ENCODE results near the gene INSR.

INSR gene

DNA sequence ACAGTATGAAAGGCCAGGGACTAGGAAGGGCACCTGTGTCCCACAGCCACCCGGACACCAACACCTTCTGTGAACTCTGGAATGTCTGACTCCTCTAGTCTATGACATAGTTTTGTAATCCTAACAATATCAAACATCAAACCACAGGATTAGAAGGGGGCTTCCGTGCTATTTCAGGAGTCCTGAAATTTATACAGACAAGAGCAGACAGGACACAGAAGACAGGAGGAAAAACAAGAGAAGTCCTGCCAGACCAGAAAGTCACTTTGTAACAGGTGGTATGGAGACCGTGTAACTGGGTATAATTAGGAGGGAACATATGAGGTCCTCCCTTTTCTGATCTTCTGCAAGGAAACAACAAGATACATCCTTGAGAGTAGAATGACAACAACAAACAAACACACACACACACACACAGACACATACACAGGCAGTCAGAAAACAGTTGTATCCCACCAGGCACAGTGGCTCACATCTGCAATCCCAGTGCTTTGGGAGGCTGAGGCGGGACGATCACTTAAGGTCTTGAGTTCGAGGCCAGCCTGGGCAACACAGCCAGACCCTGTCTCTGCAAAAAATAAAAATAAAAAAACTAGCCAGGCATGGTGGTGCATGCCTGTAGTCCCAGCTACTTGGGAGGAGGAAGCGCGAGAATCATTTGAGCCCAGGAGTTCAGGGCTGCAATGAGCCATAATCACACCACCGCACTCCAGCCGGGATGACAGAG, 13.1 kb downstream of the INSR start:
- DNase-seq (ENCODE audit: low spot score in 2 of 2) (no peak), ATAC-seq (ENCODE audit: low read depth) (no peak)
- no peak overlapping the region for H3K4me3 Mint-ChIP-seq
- peaks cover 5% of the 10 kb centered on the region for H3K4me1 Mint-ChIP-seq
- H3K27me3 Mint-ChIP-seq: peaks cover 5% of the 10 kb centered on the region
- no peaks in the 10 kb centered on the region for H3K36me3 Mint-ChIP-seq
- H3K9me3 Mint-ChIP-seq: no peaks in the 10 kb centered on the region
- no peak overlapping the region for H3K27ac Mint-ChIP-seq

DNA sequence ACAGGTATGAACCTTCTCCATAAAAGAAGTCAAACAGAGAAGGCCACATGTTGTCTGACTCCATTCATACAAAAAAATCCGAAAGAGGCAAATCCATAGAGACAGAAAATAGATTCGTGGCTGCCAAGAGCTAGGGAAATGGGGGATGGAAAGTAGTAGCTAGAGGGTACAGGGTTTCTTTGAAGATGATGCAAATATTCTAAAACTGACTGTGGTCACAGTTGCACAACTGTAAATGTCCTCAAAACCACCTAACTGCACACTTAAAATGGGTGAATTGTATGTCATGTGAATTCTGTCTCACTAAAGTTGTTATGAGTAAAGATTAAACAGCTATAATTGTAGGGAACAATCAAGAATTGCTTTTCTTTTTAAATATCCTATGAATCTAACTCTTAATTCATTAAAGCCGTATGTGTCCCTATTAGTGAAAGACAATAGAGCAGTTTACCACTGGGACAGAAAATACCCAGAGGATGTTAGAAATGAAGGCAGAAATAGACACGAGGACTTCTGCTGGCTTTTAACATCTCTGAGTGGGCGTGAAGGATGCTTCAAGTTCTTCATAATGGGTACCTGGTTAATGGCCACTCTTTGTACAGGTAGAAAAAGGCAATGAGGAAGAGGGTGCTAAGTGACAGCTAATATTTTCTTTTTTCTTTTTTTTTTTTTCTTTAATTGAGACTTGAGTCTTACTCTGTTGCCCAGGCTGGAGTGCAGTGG, 21.2 kb downstream of the INSR start:
- DNase-seq (ENCODE audit: low spot score in 2 of 2) (no peak), ATAC-seq (ENCODE audit: low read depth) (peak; percentile 72)
- peaks cover 1% of the 10 kb centered on the region for H3K27me3 Mint-ChIP-seq
- peaks cover 12% of the 10 kb centered on the region for H3K4me1 Mint-ChIP-seq
- peak overlapping the region; percentile 5 for H3K27ac Mint-ChIP-seq
- H3K9me3 Mint-ChIP-seq: no peaks in the 10 kb centered on the region
- H3K4me3 Mint-ChIP-seq: no peak overlapping the region
- peaks cover 4% of the 10 kb centered on the region for H3K36me3 Mint-ChIP-seq

- Mint-ChIP-seq H3K27ac (no peak overlapping the region), H3K36me3 (peaks cover 8% of the 10 kb centered on the region), H3K4me3 (no peak overlapping the region), H3K27me3 (peaks cover 4% of the 10 kb centered on the region), H3K9me3 (no peaks in the 10 kb centered on the region), H3K4me1 (peaks cover 15% of the 10 kb centered on the region)
- DNase-seq (ENCODE audit: low spot score in 2 of 2) (no peak), ATAC-seq (ENCODE audit: low read depth) (no peak)
These were observed 25.5 kb downstream of the INSR start for GRCh38 chr19:7268705-7269098.

DNA sequence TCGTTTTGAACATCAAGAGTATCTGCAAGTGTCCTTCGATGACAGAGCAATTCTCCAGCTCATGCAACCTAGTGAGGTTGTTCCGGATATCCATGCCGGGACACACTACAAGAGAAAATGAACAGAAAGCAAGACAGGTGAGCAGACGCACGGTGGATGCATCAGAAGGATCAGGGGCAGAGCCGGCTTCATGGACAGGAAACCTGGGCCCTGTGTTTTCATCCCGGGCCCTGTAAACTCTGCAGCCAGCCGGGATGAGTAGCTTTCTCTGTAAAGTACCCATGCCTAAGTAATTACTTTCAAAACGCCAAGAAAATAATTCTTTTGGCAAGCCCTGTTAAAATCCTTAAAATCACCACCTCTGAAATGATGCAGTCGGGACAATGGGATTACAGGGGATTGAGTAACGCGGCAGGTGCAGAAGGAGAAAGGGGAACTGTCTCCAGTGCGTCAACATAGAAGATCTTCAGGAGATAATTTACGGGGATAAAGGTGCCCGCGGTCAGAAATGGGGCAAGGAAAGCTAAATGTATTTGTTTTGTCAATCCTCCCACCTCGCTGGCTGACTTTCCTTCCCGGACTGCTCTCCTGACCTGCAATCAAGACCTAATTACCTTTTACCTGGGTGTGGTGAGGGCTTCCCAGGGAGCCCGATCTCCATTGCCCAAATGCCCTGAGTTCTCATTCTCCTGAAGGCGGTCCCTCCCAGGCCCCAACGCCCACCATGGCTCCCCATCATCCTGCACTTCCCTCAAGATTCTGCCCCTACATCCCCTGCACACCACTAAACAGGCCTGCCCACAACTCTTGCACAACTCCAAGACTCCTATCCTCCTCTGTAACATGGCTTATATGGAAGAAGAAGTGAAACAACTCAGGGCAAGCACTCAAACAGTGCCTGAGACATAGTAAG, 26.2 kb downstream of the INSR start:
- no peak for DNase-seq (ENCODE audit: low spot score in 2 of 2)
- H3K9me3 Mint-ChIP-seq: no peaks in the 10 kb centered on the region

DNA sequence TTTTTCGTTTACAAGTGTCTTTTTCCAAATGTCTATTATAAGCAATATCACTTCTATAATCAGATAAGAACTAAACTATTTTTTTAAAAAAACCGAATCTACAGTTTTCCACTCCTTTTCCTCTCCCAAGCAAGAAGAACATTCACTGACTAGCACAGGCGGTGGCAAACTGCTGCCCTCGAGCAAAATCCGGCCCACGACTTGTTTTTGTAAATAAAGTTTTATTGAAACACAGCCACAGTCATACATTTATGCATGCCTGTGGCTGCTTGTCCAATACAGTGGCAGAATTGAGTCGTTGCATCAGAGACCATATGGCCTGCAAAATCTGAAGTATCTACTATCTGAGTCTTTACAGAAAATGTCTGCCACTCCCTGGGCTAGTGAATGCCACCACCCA, 27.4 kb downstream of the INSR start:
- H3K27me3 Mint-ChIP-seq: peaks cover 6% of the 10 kb centered on the region
- H3K36me3 Mint-ChIP-seq: peaks cover 8% of the 10 kb centered on the region
- no peaks in the 10 kb centered on the region for H3K9me3 Mint-ChIP-seq
- no peak overlapping the region for H3K4me3 Mint-ChIP-seq
- H3K27ac Mint-ChIP-seq: no peak overlapping the region
- DNase-seq (ENCODE audit: low spot score in 2 of 2) (no peak), ATAC-seq (ENCODE audit: low read depth) (no peak)
- H3K4me1 Mint-ChIP-seq: peaks cover 8% of the 10 kb centered on the region

More for the DNA sequence above, 26.2 kb downstream of the INSR start:
- Mint-ChIP-seq H3K27ac (no peak overlapping the region), H3K4me3 (no peak overlapping the region), H3K36me3 (peaks cover 6% of the 10 kb centered on the region), H3K4me1 (peaks cover 13% of the 10 kb centered on the region), H3K27me3 (peaks cover 4% of the 10 kb centered on the region)
- ATAC-seq (ENCODE audit: low read depth): no peak

- Mint-ChIP-seq H3K27ac (no peak overlapping the region), H3K36me3 (peaks cover 8% of the 10 kb centered on the region), H3K27me3 (peaks cover 8% of the 10 kb centered on the region), H3K4me1 (peaks cover 10% of the 10 kb centered on the region), H3K9me3 (no peaks in the 10 kb centered on the region), H3K4me3 (no peak overlapping the region)
- ATAC-seq (ENCODE audit: low read depth): no peak
- no peak for DNase-seq (ENCODE audit: low spot score in 2 of 2)
These were observed 28.3 kb downstream of the INSR start for GRCh38 chr19:7265963-7266362.

GRCh38 chr19:7264858-7265257, 29.4 kb downstream of the INSR start:
- peaks cover 8% of the 10 kb centered on the region for H3K36me3 Mint-ChIP-seq
- ATAC-seq (ENCODE audit: low read depth) (no peak), DNase-seq (ENCODE audit: low spot score in 2 of 2) (no peak)
- H3K27me3 Mint-ChIP-seq: peaks cover 9% of the 10 kb centered on the region
- no peak overlapping the region for H3K27ac Mint-ChIP-seq
- H3K4me3 Mint-ChIP-seq: no peak overlapping the region
- H3K4me1 Mint-ChIP-seq: peaks cover 10% of the 10 kb centered on the region
- no peaks in the 10 kb centered on the region for H3K9me3 Mint-ChIP-seq

- no peak overlapping the region for H3K27ac Mint-ChIP-seq
- H3K27me3 Mint-ChIP-seq: peaks cover 12% of the 10 kb centered on the region
- peaks cover 8% of the 10 kb centered on the region for H3K36me3 Mint-ChIP-seq
- DNase-seq (ENCODE audit: low spot score in 2 of 2) (no peak), ATAC-seq (ENCODE audit: low read depth) (no peak)
- H3K4me1 Mint-ChIP-seq: peaks cover 14% of the 10 kb centered on the region
- no peaks in the 10 kb centered on the region for H3K9me3 Mint-ChIP-seq
- no peak overlapping the region for H3K4me3 Mint-ChIP-seq
These were observed 30.7 kb downstream of the INSR start for GRCh38 chr19:7263521-7263920.

GRCh38 chr19:7263066-7263465, 31.1 kb downstream of the INSR start:
- Mint-ChIP-seq H3K4me3 (no peak overlapping the region), H3K4me1 (peaks cover 11% of the 10 kb centered on the region), H3K9me3 (no peaks in the 10 kb centered on the region), H3K36me3 (peaks cover 6% of the 10 kb centered on the region), H3K27me3 (peaks cover 12% of the 10 kb centered on the region), H3K27ac (no peak overlapping the region)
- ATAC-seq (ENCODE audit: low read depth): no peak
- no peak for DNase-seq (ENCODE audit: low spot score in 2 of 2)

DNA sequence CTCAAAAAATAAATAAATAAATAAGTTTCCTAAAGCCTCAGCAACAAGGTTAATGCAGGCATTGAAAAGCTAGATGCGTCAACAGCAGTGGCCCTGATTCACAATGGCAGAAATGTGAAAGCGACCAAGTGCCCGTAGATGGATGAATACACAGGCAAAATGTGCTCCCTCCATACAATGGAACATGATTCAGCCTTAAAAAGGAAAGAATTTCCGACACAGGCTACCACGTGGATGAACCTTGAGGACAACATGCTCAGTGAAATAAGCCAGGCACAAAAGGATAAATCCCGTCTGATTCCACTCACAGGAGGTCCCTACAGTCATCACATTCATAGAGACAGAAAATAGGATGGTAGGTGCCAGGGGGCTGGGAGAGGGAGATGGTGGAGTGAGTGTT, 31.7 kb downstream of the INSR start:
- ATAC-seq (ENCODE audit: low read depth): no peak
- peaks cover 6% of the 10 kb centered on the region for H3K36me3 Mint-ChIP-seq
- H3K4me1 Mint-ChIP-seq: peaks cover 11% of the 10 kb centered on the region
- H3K9me3 Mint-ChIP-seq: no peaks in the 10 kb centered on the region
- H3K27ac Mint-ChIP-seq: no peak overlapping the region
- H3K4me3 Mint-ChIP-seq: no peak overlapping the region
- H3K27me3 Mint-ChIP-seq: peaks cover 11% of the 10 kb centered on the region
- no peak for DNase-seq (ENCODE audit: low spot score in 2 of 2)

GRCh38 chr19:7260161-7260560, 34.1 kb downstream of the INSR start:
- Mint-ChIP-seq H3K4me1 (peaks cover 9% of the 10 kb centered on the region), H3K36me3 (peaks cover 2% of the 10 kb centered on the region), H3K27ac (no peak overlapping the region), H3K4me3 (no peak overlapping the region), H3K27me3 (peaks cover 10% of the 10 kb centered on the region), H3K9me3 (no peaks in the 10 kb centered on the region)
- ATAC-seq (ENCODE audit: low read depth): no peak
- DNase-seq (ENCODE audit: low spot score in 2 of 2): no peak

GRCh38 chr19:7258840-7259395, 35.3 kb downstream of the INSR start:
- peaks cover 10% of the 10 kb centered on the region for H3K27me3 Mint-ChIP-seq
- no peaks in the 10 kb centered on the region for H3K9me3 Mint-ChIP-seq
- DNase-seq (ENCODE audit: low spot score in 2 of 2): no peak
- no peak overlapping the region for H3K27ac Mint-ChIP-seq
- no peak for ATAC-seq (ENCODE audit: low read depth)
- H3K4me1 Mint-ChIP-seq: peaks cover 8% of the 10 kb centered on the region
- peaks cover 3% of the 10 kb centered on the region for H3K36me3 Mint-ChIP-seq
- no peak overlapping the region for H3K4me3 Mint-ChIP-seq

- DNase-seq (ENCODE audit: low spot score in 2 of 2) (no peak), ATAC-seq (ENCODE audit: low read depth) (no peak)
- Mint-ChIP-seq H3K27ac (no peak overlapping the region), H3K4me1 (peaks cover 8% of the 10 kb centered on the region), H3K4me3 (no peak overlapping the region), H3K36me3 (peaks cover 3% of the 10 kb centered on the region), H3K27me3 (peaks cover 10% of the 10 kb centered on the region), H3K9me3 (no peaks in the 10 kb centered on the region)
These were observed 36.0 kb downstream of the INSR start for GRCh38 chr19:7258041-7258839.
